Kidney glomerular epithelial cell (primary cell): Measurements from ENCODE around the gene LDLRAD4.
A peak's percentile ranks its signal among the peaks of the same experiment; 100 is the strongest.
"Not testable (repeated sequence)": the region's sequence is repeated elsewhere in the genome, so short reads cannot be mapped to it uniquely, and the experiment has no call there.

Experiments
- DNase-seq: peaks from one replicate; lab custom pipeline; 2025; lab: John Stamatoyannopoulos, UW

Gene LDLRAD4

DNA sequence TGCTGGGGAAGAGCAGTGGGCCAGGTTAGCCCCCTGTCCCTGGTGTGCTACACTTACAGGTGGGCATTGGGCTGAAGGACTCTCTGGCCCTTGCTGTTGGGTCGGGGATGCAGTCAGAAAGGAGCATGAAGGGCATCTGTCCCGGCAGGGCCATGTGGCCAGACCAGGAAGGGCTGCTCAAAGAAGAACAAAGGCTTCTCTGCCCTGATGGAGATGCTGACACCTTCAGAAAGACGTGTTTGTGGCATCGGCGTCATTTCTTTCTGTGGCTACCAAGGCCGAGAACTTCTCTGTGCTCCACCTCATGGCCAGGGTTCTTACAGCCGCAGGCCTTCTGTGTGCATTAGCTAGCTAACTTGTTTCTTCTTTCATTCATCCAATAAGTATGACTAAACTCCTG, 268.7 kb downstream of the LDLRAD4 start:
- DNase-seq, result no peak

DNA sequence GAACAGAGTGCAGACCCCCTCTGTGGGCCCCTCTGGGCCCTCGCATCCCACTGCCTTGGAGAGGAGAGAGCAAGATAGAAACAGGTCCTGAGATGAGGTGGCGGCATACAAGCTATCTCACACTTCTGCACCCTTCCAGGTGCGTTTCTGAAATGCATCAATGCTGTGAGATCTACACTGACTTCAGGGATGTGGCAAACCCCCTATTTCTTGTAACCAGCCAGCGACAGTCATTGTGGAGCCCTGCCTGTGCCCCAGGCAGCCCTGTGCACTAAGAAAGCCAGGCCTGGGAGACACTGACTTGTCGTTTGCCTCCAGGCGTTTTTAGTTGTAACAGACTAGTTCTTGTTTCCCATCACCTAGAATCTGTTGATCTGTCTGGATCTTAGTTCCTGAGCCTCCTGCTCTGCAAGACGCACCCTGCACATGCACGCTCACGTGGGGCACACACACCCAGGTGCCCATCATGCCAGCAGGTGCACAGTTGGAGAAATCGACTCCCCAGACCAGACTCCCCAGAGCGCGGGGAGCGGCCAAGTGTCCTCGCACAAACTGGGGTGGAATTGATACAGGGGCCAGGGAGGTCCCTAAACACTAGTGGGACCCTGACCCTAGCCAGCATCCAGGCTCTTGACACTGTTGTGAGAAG, 269.8 kb downstream of the LDLRAD4 start:
- DNase-seq, result no peak

DNA sequence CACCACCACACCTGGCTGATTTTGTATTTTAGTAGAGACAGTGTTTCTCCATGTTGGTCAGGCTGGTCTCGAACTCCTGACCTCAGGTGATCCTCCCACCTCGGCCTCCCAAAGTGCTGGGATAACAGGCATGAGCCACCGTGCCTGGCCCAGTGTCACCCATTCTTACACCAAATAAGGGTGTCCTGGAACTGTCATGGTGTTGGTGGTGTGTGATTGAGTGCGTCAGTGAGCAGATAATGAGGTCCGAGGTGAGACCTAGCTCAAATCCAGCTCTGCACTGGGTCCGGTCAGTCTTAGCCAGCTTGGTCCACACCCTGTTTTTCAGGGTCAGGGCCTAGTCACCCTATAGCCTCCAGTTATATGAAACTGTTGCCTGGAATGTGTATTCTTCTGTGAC, 270.7 kb downstream of the LDLRAD4 start:
- not testable (repeated sequence) for DNase-seq

DNA sequence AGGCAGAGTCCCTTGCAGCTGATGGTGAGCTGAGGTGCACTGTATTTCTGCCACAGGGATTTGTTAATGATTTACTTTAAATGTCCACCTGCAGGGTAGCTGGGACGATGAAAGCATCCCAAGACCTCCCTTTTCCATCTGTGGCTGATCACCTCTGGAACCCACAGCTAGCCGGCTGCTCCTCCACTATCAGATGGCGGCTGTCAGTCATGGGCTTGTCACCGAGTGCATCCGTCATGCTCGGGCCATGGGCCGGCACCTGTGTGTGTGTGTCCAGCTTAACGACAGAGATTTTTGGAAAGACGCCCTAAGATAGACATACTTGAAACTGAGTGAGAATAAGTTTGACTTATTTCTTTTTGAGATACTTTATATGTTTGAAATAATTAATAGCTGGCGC, 272.6 kb downstream of the LDLRAD4 start:
- no peak for DNase-seq

DNA sequence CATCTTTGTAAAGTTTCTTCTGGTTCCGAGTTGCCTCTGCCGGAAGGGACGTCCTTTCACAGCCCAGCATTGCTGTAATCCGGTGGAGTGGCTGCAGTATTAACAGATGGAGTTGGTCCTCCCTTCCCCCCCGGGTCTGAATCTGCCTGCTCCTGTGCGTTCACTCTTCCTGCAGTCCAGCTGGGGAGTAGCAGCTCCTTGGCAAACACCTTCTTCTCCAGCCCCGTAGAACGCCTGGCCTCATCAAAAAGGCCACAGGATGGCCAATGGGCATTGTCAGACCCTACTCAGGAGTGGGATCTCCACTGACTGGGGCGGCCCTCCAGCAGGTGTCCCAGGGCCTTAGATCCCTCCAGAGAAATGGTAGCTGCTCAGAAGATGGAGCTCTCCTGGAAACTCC, 273.8 kb downstream of the LDLRAD4 start:
- DNase-seq, result no peak

DNA sequence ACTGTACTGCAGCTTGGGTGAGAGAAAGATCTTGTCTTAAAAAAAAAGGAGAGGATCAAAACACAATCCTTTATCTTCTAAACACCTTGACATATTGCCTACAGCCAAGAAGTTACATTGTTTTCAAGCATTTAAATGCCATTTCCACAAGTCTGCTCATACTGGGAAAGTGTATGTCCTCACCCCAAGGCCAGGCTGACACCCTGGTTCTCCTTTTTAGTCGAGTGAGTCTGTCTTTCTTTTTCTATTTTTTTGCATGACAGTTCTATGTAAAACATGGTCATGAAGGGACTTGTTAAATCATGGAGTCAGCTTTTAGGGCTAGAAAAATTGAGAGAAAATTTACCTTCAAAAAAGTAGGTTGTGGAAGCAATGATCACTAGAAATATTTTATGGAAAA, 274.5 kb downstream of the LDLRAD4 start:
- DNase-seq, result no peak

DNA sequence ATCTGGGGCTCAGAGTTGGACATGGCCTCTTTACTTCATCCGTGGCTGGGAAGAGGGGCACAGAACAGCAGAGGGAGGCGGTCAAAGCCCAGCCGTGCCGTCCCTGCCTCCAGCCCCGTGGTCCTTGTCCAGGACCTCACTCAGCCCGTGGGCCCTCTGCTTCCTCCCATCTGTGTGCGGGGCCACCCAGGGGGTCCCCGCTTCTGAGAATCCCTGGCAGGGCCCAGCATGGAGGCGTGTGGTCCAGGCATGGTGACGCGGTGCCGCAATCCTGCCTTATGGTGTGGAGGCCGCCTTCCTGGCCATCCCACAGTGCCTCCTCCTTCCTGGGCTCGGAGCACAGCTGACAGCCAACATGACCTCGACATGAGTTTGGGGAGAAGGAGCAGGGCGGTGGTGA, 275.2 kb downstream of the LDLRAD4 start:
- no peak for DNase-seq

DNA sequence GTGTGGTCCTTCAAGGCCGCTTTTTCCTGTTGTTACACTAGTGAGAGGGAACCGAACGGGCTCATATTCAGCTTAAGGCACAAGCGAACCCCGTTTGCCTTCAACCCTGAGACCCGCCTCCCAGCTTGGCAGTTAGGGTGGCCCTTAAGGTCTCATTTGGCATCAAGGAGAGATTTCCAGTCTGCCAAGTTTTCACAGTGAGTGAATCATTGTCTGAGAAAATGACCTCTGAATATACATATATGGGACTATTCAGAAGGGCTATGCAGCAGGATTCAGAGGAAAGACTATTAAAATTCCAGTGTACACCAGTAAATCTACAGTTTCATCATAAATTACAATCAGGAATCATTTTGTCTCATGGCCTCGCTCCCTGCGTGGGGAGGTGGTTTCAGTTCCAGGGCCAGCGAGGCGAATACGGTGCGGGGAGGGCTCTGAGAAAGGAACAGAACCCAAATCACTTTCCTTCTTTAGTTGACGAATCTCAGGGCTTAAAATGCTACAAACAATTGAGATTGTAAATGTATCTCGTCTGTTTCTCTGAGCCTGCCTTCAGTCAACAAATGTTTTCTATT, 276.4 kb downstream of the LDLRAD4 start:
- DNase-seq, result peak; percentile 2

DNA sequence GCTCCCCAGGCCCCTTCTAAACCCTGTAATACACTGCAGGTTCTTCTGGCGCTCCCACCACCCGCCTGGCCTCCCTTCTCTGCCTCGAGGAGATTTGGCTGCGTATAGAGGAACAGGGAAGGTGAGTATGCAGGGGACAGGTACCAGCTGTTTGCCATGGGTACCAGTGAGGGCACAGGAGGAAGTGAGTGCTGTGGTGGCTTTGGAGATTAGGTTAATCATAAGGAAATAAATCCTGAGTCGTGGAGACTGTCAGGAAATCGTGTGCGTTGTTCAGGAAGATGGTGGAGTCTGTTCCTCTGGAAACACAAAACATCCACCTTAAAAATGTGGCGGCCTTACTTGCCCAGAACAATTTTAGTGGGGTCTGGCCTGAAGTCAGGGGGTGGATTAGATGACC, 277.4 kb downstream of the LDLRAD4 start:
- DNase-seq, result no peak

DNA sequence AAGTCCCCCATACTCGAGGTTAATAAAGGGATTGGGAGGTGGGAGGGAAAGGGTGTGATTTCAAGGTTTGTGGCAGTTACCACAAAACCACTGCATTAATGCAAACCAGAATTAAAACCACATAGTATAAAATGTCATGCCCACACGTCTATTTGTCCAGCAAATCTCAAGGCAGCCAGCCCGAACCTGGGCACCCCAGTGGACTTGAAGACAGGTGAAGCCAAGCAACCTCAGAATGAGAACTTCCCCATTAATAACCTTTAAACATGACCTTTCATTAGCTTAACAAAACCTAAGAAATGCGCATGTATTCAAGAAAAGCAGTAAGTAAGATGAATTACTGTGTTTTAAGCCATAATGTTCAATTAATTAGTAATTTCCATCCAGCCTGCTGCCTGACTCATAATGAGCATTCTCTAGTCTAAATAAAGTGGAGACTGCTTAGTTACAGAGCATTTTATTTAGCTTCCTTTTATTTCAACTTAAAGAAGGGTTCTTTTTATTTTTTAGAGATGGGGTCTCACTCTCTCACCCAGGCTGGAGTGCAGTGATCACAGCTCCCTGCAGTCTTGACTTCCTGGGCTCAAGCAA, 278.2 kb downstream of the LDLRAD4 start:
- DNase-seq, result peak; percentile 8

DNA sequence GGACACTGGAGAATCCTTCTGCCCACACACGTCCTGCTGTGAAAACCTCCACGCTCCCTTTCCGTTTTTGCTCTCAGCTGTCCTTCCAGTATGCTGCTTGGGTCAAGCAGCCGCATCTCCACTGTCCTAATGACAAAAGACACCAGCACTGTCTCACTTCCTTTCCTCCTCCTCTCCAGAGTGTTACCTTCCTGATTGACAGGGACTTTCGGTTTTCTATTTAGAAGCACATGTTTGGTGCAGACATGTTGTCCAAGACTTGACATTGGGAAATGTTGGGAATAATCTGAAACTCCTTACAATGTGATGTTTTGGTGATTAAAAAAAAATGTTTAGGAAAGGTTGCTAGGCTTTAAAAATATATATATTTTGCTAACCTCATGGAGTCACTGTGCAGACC, 281.2 kb downstream of the LDLRAD4 start:
- DNase-seq, result no peak

DNA sequence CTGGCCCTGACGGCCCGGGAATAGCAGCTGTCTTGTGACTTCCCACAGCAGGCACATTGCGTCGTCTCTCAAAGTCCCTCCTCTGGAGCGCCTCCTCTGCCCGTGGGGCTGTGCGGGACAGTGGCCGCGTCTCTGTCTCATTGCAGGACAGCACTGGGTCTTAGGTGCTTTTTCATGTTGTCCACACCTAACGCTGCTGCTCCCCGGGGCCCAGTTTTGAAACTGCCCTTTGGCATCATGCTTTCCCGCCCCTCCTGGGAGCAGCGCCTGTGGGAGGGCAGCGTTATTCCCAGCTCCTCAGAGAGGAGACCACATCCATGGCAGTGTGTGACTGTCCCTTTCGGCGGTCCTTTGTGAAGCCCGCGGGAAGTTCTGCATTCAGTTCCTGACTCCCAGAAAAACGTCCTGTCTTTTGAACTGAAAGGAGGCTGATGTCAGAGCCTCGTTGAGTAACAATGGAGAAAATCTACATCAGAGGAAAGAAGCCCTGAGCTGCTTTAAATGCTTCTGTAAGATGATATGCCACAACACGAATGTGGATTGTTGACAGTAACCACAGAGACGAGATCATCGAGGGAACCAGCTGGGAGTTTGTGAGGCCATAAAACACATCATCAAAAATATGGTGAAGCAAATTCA, 281.8 kb downstream of the LDLRAD4 start:
- peak; percentile 51 for DNase-seq

DNA sequence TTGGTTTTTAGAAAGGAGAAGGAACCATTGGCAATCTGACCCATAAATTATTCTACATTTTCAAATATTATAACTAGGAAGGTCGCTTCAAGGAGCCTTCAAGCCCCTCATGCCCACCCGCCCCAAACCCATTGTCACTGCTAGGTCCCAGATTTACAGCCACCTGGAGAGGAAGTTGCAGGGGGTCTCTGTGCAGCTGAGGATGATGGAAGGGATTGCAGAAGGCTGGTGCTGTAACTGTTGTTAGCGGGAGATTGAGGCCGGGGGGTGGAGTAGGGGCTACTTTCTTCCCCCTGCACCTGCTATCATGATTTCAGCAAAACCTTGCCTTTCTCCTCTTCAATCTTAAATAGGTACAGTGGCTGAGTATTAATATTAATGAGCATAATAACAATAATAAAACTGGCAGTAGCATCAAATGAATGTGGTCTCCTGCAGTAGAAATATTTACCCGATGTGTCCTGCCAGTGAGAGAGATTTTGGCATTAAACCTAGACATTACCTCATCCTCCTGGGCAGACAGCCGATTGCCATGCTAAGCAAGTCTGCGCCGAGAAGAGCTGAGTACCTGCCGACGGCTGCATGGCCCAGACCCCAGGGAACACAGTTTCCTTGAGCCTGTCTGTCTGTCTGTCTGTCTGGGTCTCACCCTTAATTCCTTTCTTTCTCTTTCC, 282.4 kb downstream of the LDLRAD4 start:
- DNase-seq, result peak; percentile 88

DNA sequence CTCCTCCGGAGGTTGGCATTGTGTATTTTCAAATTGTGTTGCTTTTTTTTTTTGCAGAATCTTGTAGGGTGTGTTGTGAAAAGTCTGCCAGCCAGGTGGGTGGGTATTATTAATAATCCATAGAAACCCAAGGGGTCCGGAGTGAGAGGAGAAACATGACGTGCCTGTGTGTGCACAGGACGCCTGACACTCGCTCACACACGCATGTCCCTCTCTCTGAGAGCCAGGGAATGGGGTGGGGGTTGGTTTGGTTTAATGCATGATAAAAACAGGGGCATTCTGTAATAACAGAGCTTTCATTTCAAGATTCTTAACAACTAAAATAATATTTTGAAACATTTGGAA, 283.0 kb downstream of the LDLRAD4 start:
- no peak for DNase-seq

DNA sequence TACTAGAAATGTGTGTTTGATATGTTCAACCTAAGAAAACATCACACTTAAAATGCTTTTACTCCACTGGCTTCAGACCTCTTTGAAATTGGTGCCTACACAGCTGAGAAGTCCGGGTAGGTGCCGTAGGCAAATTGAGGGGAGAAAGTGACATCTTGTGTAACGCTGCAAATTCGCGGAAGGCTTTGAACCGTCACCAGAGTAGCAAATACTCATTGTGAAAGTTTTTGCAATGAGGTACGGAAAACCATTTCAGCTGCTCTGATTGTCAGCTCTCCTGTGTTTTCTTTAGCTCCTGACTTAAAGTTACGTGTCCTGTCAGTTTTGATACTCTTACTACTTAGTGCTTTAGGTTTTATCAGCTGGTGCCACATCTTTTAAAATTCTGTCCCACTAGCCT, 283.3 kb downstream of the LDLRAD4 start:
- peak; percentile 12 for DNase-seq

DNA sequence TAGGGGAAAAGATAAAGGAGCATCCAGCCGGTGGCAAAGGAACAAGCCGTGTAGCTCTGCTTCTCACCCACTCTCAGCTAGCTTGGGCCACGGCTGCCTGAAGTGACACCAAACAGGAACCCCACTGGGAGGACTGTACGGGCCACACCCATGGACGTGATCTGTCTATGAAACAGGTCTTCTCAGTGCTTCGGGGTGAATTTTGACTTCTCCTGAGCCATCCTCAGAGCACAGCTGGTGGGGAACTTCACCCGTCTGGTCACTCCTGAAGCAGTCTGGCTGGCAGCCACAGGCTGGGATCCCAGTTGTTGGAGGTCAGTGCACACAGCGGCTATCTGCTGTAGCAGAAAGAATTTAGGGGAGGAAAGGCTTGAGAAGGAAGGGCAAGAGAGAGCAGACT, 284.0 kb downstream of the LDLRAD4 start:
- peak; percentile 49 for DNase-seq

DNA sequence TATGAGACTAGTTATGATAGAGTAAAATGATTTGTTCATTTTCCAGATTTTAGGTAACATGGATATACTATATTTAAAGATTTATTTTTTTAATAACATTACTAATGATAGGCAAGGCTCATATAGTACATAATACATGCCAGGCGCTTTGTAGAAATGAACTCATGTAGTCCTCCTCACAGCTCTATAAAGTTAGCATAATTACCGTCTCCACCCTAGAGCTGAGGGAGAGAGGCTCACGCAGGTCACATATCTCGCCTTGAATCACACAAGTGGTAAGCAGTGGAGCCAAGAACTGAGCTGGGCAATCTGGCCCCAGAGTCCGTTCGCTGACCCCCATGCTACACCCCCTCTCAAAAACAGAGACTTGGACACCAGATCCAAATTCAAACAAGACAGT, 285.3 kb downstream of the LDLRAD4 start:
- no peak for DNase-seq

DNA sequence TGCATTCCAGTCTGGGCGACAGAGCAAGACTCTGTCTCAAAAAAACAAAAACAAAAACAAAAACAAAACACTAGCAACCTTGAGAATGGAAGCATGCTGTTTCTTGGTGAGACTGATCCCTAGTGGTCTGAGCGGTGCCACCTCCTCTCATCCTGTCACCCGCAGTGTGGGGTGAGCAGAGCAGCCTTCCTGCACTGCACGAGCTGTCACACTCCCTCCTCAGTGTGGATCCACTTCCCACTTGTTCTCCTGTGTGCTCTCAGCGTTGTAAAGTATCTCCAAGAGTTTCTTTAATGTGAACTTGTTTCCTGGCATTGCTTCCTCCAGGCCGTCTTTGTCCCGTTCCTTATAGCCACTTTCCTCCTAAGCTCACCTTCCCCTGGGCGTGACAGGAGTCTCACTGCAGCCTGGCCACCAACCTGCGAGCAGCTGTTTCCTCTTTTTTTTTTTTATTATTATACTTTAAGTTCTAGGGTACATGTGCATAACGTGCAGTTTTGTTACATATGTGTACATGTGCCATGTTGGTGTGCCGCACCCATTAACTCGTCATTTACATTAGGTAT, 287.3 kb downstream of the LDLRAD4 start:
- no peak for DNase-seq

DNA sequence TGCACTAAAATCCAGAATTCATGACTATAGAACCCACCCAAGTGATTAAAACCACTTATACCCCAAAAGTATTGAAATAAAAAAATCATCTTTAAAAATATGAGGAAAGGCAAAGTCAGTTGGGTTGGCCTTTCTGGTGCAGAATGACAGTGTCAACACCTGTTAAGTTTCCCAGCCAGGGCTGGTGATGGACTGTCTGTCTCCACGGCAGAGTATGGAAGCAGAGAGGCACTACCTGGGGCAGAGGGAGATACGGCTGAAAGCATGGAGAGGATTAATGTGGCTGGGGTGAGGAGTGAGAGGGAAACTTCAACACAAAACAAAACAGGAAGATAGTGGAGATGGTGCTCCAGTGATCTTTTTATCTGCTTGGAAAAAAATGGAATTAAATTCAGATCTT, 292.0 kb downstream of the LDLRAD4 start:
- no peak for DNase-seq

DNA sequence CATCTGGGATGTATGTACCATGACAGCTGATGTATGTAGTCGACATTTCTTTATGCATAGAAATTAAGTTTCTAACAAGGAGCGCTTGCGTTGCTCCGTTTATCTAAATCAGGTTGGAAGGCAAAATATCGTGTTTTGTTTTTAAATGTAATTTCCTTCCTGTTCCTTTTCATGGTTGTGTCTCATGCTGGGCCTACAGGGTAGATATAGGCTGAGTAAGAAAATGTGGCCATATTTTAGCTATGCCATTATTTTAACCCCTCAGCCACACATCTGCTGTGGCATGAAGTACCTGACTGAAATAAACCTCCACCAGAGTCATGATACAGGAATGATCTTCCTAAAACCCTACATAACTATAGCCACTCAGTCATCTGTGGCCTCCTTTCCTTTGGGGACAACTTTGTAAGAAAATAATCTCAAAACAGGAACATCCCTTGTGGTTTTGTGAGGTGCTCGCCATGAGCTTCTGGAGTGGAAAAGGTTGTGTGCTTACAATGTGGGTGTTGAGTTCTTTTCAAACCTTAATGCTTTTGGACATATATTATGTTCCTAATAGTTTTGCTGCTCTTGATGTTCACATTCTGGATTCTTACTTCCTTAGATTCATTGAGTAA, 293.5 kb downstream of the LDLRAD4 start:
- DNase-seq, result no peak

DNA sequence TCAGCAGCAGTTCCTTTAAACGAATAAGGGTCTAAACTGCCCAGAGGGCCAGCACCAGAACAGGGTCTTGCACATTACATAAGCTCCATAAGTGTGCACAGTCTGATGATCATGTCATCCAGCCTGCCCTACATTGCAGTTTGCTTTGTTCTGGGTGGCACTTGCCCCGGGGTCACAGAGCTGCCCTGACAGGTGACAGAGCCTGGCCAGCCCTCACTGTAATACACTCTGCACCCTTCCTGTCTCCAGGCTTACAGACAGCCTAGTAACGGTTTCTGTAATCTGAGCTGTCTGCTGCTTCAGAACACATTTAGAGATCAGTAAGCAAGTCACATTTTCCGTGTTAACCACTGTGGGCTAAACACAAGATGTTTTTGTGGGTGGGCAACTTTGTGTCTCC, 294.5 kb downstream of the LDLRAD4 start:
- DNase-seq, result no peak

DNA sequence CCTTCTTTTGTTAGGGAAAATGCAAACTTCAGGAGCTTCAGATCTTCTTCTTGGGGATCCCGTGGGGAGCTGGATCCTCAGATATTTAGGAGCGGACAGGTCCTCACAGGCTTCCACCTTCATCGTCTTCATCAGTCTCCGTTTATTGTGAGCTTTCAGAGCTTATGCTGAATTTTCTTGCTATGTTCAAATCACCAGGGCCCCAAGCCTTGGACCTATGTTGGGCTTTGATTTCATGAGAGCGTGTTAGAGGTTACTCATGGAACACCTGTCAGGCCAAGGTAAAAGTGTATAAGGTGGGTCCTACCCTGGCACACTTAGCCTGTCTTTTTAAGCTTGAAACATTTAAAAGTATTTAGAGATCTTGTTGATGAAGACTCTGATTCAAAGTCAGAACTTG, 294.9 kb downstream of the LDLRAD4 start:
- DNase-seq, result no peak
